Left lung (tissue), 10 donors: ENCODE data around the gene WNK1. TPM values are rescaled to one million over a fixed set of nuclear protein-coding genes. Genes with fewer than 3 reads are reported as not detected.
A peak's percentile ranks its signal among the peaks of the same experiment; 100 is the strongest.
"Not testable (repeated sequence)": the region's sequence is repeated elsewhere in the genome, so short reads cannot be mapped to it uniquely, and the experiment has no call there.

ENCODE experiments used
- ATAC-seq: fragments of 200-7000 bp; cut with Tn5 transposase; one replicate; pipeline ENCODE4 v1.9.1; 2020; ENCODE audit warnings: moderate library complexity
- DNase-seq, 4 donors: peaks; one replicate each; pipeline ENCODE4 v3.0.0-alpha.2; 2013 to 2020
- H3K27ac ChIP-seq, 2 donors: fragments of 200-600 bp; sonication (generic) in 1 of 2; one replicate each; pipeline versions ENCODE4 v1.5.0 to v1.8.0; 2020 to 2021
- H3K27me3 ChIP-seq, 2 donors: fragments of 200-600 bp; sonication (generic) in 1 of 2; one replicate each; pipeline versions ENCODE4 v1.5.0 to v1.8.0; 2020 to 2021
- H3K36me3 ChIP-seq, 2 donors: fragments of 200-600 bp; sonication (generic) in 1 of 2; one replicate each; pipeline versions ENCODE4 v1.5.0 to v1.8.0; 2020 to 2021
- H3K4me1 ChIP-seq, 2 donors: fragments of 200-600 bp; one replicate each; pipeline ENCODE4 v1.8.0; 2021
- H3K4me3 ChIP-seq, 2 donors: fragments of 200-600 bp; sonication (generic) in 1 of 2; one replicate each; pipeline versions ENCODE4 v1.5.0 to v1.8.0; 2020 to 2021; ENCODE audit warnings: mild to moderate bottlenecking in 1 of 2
- H3K9me3 ChIP-seq, 2 donors: fragments of 200-600 bp; sonication (generic) in 1 of 2; one replicate each; pipeline versions ENCODE4 v1.5.0 to v1.8.0; 2020 to 2021
- CTCF ChIP-seq, 2 donors: fragments of 200-600 bp; sonication (generic) in 1 of 2; IDR thresholded peaks; one replicate each; pipeline versions ENCODE4 v1.5.0 to v1.8.0; 2021; ENCODE audit warnings: antibody characterized with exemption in 2 of 2
- intact Hi-C, 2 donors: fragments of 100-400 bp; cut with DNase I; formaldehyde crosslinking; loops; one replicate each; pipeline versions ENCODE4 v1.11.2 to v1.14.2; 2022
- polyA plus RNA-seq, 6 donors: library from polyadenylated mRNA; unstranded; fragments of 120-200 nt; gene quantifications; one replicate each; pipeline ENCODE4 v1.2.1, GENCODE V29; 2013; ENCODE audit not compliant: insufficient read length in 6 of 6
- total RNA-seq, 2 donors: library from RNA; stranded (reverse); fragmentation: NEBNext Ultra II Directional; extraction: Animal tissue kit (Norgen Biotek cat#: 25700); gene quantifications; one replicate each; pipeline ENCODE4 v1.2.1, GENCODE V29; 2021
- donor health status: DM: no; HTN: yes; CAD: no.
- donor health status: DM: no; HTN: no; CAD: no.

Gene WNK1
- total and polyA plus RNA-seq, 8 donors: 94.4 to 245 (median 111) TPM

GRCh38 chr12:772056-772697 lies 19.8 kb downstream of the WNK1 start:
- ATAC-seq: no peak
- no peak for TF ChIP-seq CTCF (IDR thresholded peaks at IDR 0.05)

GRCh38 chr12:774051-774614 lies 21.8 kb downstream of the WNK1 start:
- intact Hi-C loops: no loop called here
- Histone ChIP-seq H3K4me1 (peaks cover 12 to 85% of the 10 kb centered on the region in 2 donors), H3K27me3 (no peaks in the 10 kb centered on the region), H3K4me3 (no peak overlapping the region), H3K9me3 (no peaks in the 10 kb centered on the region), H3K27ac (peak overlapping the region in 1 of 2 donors; percentile 46), H3K36me3 (no peaks in the 10 kb centered on the region)
- TF ChIP-seq CTCF (IDR thresholded peaks at IDR 0.05): no peak
- ATAC-seq (peak; percentile 40), DNase-seq (no peak)

More at GRCh38 chr12:772056-772697, 19.8 kb downstream of the WNK1 start:
- Histone ChIP-seq H3K9me3 (no peaks in the 10 kb centered on the region), H3K27me3 (no peaks in the 10 kb centered on the region), H3K4me1 (peaks cover 12 to 91% of the 10 kb centered on the region in 2 donors), H3K27ac (no peak overlapping the region), H3K36me3 (no peaks in the 10 kb centered on the region), H3K4me3 (no peak overlapping the region)
- intact Hi-C loops: no loop called here
- DNase-seq: no peak

GRCh38 chr12:775973-776771 lies 23.8 kb downstream of the WNK1 start:
- DNase-seq, H3K36me3 ChIP-seq, H3K4me3 ChIP-seq, H3K27me3 ChIP-seq, ATAC-seq, H3K9me3 ChIP-seq, intact Hi-C loops: not testable (repeated sequence)
- Histone ChIP-seq H3K27ac (peak overlapping the region in 1 of 2 donors; percentile 16), H3K4me1 (peaks cover 29 to 84% of the 10 kb centered on the region in 2 donors)

GRCh38 chr12:776772-777373 lies 24.5 kb downstream of the WNK1 start:
- H3K27me3 ChIP-seq, H3K9me3 ChIP-seq, DNase-seq, H3K4me3 ChIP-seq, intact Hi-C loops, H3K36me3 ChIP-seq, ATAC-seq: not testable (repeated sequence)
- peaks cover 31 to 84% of the 10 kb centered on the region in 2 donors for H3K4me1 ChIP-seq
- H3K27ac ChIP-seq: peak overlapping the region in 1 of 2 donors; percentile 16

GRCh38 chr12:777550-778047 lies 25.2 kb downstream of the WNK1 start:
- TF ChIP-seq CTCF (IDR thresholded peaks at IDR 0.05): no peak
- intact Hi-C loops: no loop called here
- Histone ChIP-seq H3K36me3 (no peaks in the 10 kb centered on the region), H3K27me3 (no peaks in the 10 kb centered on the region), H3K27ac (no peak overlapping the region), H3K4me1 (peaks cover 31 to 80% of the 10 kb centered on the region in 2 donors), H3K9me3 (no peaks in the 10 kb centered on the region), H3K4me3 (no peak overlapping the region)
- DNase-seq (no peak), ATAC-seq (no peak)
